ENCODE data around the gene GPX6. TPM values are rescaled to one million over a fixed set of nuclear protein-coding genes. Genes with fewer than 3 reads are reported as not detected.

The GPX6 gene
- total and polyA plus RNA-seq, 2 donors from 2014 or later, result not detected

DNA sequence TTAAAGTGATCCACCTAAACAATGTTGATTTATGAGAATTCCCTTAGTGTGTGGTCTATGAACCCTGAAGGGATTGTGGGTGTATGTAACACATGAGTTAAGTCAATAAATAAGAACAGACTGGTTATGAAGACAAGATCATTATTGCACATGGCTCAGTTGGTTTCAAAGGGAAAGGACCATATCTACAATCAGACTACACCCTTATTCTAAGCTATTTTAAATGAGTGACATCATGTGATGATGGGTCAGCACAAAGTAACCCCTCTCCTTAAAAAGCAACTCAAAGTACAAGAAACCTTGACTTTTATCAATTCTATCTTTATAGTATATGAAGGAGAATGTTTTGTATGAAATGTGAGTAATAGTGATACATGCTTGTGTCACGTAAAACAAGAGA is 57.0 kb downstream of the GPX6 start:
- Histone ChIP-seq H3K4me3 (ENCODE audit: low read length in 3 of 3) (no peak overlapping the region), H3K9ac (ENCODE audit: low read length in 3 of 3) (no peak overlapping the region), H3K27me3 (ENCODE audit: control insufficient read depth, insufficient read depth, low read length) (peaks cover 5% of the 10 kb centered on the region), H3K27ac (ENCODE audit: low read depth in 2 of 2, low read length in 2 of 2) (no peak overlapping the region), H3K9me3 (ENCODE audit: control insufficient read depth in 2 of 3, insufficient read depth in 1 of 3, low read length in 3 of 3) (no peaks in the 10 kb centered on the region), H3K4me1 (ENCODE audit: control insufficient read depth in 2 of 3, insufficient read depth in 2 of 3, low read depth in 1 of 3, low read length in 3 of 3) (no peaks in the 10 kb centered on the region), H3K36me3 (ENCODE audit: control insufficient read depth in 2 of 3, insufficient read depth in 3 of 3, low read length in 3 of 3) (no peaks in the 10 kb centered on the region)
- intact Hi-C loops (cut with DNase I), result no loop called here
- no peak for FAIRE-seq
- DNase-seq, result no peak
- TF ChIP-seq, protein P1, sequence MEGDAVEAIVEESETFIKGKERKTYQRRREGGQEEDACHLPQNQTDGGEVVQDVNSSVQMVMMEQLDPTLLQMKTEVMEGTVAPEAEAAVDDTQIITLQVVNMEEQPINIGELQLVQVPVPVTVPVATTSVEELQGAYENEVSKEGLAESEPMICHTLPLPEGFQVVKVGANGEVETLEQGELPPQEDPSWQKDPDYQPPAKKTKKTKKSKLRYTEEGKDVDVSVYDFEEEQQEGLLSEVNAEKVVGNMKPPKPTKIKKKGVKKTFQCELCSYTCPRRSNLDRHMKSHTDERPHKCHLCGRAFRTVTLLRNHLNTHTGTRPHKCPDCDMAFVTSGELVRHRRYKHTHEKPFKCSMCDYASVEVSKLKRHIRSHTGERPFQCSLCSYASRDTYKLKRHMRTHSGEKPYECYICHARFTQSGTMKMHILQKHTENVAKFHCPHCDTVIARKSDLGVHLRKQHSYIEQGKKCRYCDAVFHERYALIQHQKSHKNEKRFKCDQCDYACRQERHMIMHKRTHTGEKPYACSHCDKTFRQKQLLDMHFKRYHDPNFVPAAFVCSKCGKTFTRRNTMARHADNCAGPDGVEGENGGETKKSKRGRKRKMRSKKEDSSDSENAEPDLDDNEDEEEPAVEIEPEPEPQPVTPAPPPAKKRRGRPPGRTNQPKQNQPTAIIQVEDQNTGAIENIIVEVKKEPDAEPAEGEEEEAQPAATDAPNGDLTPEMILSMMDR (IDR thresholded peaks at IDR 0.05; ENCODE audit: borderline replicate concordance, extremely low read depth, insufficient read depth), result no peak

Other genes starting within 250 kb of the GPX6 start
- 17.2 TPM for gene ZSCAN26, start 248.7 kb downstream of the GPX6 start, total RNA-seq
- 11.8 TPM for gene ZSCAN26, start 248.7 kb downstream of the GPX6 start, polyA plus RNA-seq (ENCODE audit: insufficient read depth, low read depth, low replicate concordance)
- 3.0 TPM for gene PGBD1, start 234.2 kb downstream of the GPX6 start, total RNA-seq
- gene PGBD1, start 234.2 kb downstream of the GPX6 start, polyA plus RNA-seq (ENCODE audit: insufficient read depth, low read depth, low replicate concordance), result 3.1 TPM
- 6.3 TPM for gene ZSCAN31, start 179.6 kb downstream of the GPX6 start, total RNA-seq
- gene ZSCAN31, start 179.6 kb downstream of the GPX6 start, polyA plus RNA-seq (ENCODE audit: insufficient read depth, low read depth, low replicate concordance), result 4.1 TPM
- gene ZKSCAN3, start 165.8 kb downstream of the GPX6 start, total RNA-seq, result 8.3 TPM
- 3.5 TPM for gene ZKSCAN3, start 165.8 kb downstream of the GPX6 start, polyA plus RNA-seq (ENCODE audit: insufficient read depth, low read depth, low replicate concordance)
- 7.9 TPM for gene ZSCAN12, start 116.0 kb downstream of the GPX6 start, total RNA-seq
- gene ZSCAN12, start 116.0 kb downstream of the GPX6 start, polyA plus RNA-seq (ENCODE audit: insufficient read depth, low read depth, low replicate concordance), result 1.3 TPM
- gene ZSCAN23, start 72.3 kb downstream of the GPX6 start, total RNA-seq, result 5.5 TPM
- gene ZSCAN23, start 72.3 kb downstream of the GPX6 start, polyA plus RNA-seq (ENCODE audit: insufficient read depth, low read depth, low replicate concordance), result 0.49 TPM
- not detected for gene GPX5, start 10.1 kb upstream of the GPX6 start, total RNA-seq
- gene GPX5, start 10.1 kb upstream of the GPX6 start, polyA plus RNA-seq (ENCODE audit: insufficient read depth, low read depth, low replicate concordance), result not detected